22Rv1 (cell line): ENCODE measurements around the gene ITPR1.

ENCODE experiments used
- CTCF ChIP-seq: fragments of 450-650 bp; IDR thresholded peaks from 2 replicates; pipeline ENCODE4 v1.5.1; 2017; ENCODE audit warnings: mild to moderate bottlenecking
- ZFX ChIP-seq: fragments of 450-650 bp; IDR thresholded peaks from 2 replicates; pipeline ENCODE4 v1.6.1; 2017; ENCODE audit warnings: antibody characterized with exemption, borderline replicate concordance

GRCh38 chr3:4771243-4771642 is 278.1 kb downstream of the ITPR1 start:
- TF ChIP-seq CTCF (no peak), ZFX (no peak)
